ENCODE data around the gene METTL2A.
"Not testable (repeated sequence)": the region's sequence is repeated elsewhere in the genome, so short reads cannot be mapped to it uniquely, and the experiment has no call there.

Gene METTL2A

DNA sequence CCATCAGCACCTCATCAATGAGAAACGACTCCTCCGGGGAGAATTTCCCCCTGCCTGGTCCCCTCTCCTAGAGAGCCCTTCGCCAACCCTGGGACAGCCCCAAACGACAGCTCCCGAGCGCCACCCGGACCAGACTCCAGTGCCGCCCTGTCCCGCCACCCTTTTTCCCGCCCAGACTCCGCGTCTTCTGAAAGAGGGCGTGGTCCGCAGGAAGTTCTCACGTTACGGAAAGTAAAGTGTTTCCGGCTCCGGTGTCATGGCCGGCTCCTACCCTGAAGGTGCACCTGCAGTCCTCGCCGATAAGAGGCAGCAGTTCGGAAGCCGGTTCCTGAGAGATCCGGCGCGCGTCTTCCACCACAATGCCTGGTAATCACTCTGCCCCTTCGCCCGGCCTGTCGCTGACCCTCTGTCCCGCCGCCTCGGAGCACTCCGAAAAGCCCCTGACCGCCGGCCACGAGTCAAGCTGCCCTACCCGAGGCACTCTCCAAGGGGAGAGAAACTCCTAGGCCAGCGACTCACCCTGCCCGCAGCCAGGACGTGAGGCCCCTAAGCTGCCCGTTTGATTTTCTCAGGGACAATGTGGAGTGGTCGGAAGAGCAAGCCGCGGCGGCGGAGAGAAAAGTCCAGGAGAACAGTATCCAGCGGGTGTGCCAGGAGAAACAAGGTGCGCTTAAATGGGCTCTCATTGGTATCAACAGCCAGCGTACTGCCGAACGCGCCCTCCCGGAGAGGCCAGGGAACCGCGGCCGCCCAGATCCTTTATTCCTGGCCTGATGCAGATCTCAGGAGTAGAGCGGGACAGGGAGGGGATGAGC is at the start of gene METTL2A:
Gene METTL2A, plus strand, starts transcription at position 251 of the 815 bp plus-strand sequence. Its CDS starts 6 bp downstream, at position 257.
- peak; percentile 95 to 96 for DNase-seq

- no peak for DNase-seq
Measured at GRCh38 chr17:62380253-62380652, 43.4 kb upstream of the METTL2A start, which contains the start of gene EFCAB3. Gene EFCAB3 (plus strand): TSS chr17:62380553. CDS start chr17:62382980, 2,427 bp downstream.

DNA sequence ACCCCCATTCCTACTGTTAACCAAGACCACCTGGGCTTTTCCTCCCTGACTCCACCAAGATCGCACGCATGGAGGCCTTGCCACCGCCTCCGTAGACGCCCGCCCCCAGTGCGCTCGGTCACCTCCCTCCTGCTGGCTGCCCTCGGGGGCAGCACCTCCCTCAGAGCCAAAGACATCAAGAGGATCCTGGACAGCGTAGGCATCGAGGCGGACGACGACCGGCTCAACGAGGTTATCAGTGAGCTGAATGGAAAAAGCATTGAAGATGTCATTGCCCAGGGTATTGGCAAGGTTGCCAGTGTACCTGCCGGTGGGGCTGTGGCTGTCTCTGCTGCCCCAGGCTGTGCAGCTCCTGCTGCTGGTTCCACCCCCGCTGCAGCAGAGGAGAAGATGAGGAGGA is 42.1 kb upstream of the METTL2A start:
- DNase-seq = no peak

GRCh38 chr17:62388856-62389255 is 34.8 kb upstream of the METTL2A start:
- DNase-seq = no peak

GRCh38 chr17:62392908-62393307 is 30.8 kb upstream of the METTL2A start:
- DNase-seq = no peak

- no peak for DNase-seq
Measured at GRCh38 chr17:62398891-62399290, 24.8 kb upstream of the METTL2A start.

GRCh38 chr17:62405451-62405850 is 18.2 kb upstream of the METTL2A start:
- no peak for DNase-seq

DNA sequence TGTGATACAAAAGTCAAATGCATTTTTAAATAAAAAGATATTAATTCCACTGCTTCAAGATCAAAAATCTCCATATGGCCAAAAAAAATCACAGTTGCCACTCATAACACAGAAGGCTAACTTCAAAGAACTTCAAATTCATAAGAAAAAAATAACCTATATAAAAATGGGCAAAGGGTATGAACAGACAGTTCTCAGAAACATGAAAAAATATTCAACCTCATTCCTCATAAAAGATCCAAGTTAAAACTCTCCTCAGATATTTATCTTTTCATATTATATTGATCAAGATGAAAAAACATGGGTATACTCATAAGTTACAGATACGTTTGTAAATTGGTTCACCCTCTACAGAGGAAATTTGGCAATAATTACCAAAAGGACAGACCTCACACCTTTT is 10.6 kb upstream of the METTL2A start:
- not testable (repeated sequence) for DNase-seq

- not testable (repeated sequence) for DNase-seq
Measured at GRCh38 chr17:62426214-62426613, 2.5 kb downstream of the METTL2A start.

- DNase-seq = not testable (repeated sequence)
Measured at GRCh38 chr17:62435251-62435650, 11.6 kb downstream of the METTL2A start.

DNA sequence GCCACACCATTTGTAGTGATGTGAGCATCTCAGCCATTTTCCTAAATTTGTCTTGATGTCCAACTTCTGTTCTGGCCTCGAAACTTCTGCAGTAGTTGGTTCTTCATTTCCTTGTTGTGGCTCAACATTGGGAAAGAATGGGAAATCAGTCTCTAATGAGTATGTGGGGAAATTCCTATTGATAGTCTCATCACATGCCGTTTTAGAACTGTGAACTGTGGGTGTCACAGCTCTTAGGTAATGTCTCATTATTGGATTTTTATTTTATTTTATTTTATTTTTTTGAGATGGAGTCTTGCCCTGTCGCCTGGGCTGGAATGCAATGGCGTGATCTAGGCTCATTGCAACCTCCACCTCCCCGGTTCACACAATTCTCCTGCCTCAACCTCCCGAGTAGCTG is 17.5 kb downstream of the METTL2A start:
- not testable (repeated sequence) for DNase-seq

DNA sequence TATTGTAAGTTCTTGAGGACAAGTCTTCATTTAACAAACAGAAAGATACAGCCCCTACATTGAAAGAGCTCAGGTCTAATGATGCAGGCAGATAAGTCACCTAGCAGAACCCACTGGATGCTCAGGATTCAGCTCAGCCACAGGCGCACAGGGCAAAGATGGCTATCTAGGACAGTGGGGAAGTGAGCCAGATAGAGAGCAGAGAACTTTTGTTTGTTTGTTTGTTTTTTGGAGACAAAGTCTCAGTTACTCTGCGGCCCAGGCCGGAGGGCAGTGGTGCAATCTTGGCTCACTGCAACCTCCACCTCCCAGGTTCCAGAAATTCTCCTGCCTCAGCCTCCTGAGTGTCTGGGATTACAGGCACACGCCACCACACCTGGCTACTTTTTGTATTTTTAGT is 20.4 kb downstream of the METTL2A start:
- DNase-seq = no peak

DNA sequence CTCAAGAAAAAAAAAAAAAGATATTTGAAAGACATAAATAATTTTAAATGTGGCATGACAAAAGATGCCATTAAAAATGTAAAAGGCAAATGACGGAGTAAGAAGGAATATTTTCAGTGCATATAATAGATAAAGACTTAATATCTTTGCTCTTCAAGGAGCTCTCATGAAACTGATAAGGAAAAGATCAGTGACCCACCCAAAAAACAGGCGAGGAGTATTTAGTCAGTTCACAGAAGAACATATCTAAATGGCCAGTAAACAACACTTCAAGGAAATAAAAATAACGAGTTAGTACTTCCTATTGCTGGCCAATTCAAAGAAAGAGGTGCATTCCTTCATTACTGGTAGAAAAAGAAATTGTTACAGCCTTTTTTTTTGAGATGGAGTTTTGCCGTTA is 22.1 kb downstream of the METTL2A start:
- not testable (repeated sequence) for DNase-seq

- not testable (repeated sequence) for DNase-seq
Measured at GRCh38 chr17:62452195-62452594, 28.5 kb downstream of the METTL2A start.

DNA sequence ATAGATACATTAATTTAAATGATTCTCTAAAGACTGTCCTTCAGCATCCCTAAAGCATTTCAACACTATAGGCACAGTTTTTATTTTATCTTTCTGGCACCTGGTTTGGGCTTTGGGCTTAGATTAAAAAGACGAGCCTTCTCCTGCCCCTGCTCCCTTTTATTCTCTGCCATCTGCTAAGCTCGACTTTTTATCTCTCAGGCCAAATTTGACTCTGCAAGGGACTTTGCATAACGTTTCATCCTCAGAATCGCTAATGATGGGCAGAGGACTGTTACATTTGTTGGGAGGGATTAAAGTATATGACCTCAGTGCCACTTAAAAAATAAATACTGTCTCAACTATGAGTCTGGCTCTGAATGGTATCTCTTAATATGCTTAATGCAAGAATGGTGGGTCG is 29.3 kb downstream of the METTL2A start:
- DNase-seq = not testable (repeated sequence)

- not testable (repeated sequence) for DNase-seq
Measured at GRCh38 chr17:62453656-62454055, 30.0 kb downstream of the METTL2A start.

- not testable (repeated sequence) for DNase-seq
Measured at GRCh38 chr17:62454111-62454510, 30.4 kb downstream of the METTL2A start.

GRCh38 chr17:62456016-62456415 is 32.3 kb downstream of the METTL2A start:
- DNase-seq = no peak

DNA sequence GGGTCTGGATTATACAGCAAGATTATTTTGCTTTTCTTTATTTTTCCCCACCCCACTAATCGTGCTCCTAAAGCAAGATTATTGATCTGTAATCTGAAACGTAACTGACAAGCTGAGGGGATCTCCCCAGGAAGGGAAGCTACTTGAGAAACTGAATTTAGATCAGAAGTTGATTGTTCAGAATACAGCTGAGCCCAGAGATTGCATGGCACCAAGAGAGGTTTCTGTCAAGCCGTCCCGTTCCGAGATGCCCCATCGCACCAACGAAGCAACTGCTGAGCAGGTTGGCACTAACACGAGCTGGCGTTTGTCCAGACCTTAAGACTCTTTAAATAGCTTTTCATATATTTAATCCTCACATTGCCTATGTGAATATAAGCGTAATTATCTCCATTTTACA is 34.8 kb downstream of the METTL2A start:
- DNase-seq = peak; percentile 13 to 23

DNA sequence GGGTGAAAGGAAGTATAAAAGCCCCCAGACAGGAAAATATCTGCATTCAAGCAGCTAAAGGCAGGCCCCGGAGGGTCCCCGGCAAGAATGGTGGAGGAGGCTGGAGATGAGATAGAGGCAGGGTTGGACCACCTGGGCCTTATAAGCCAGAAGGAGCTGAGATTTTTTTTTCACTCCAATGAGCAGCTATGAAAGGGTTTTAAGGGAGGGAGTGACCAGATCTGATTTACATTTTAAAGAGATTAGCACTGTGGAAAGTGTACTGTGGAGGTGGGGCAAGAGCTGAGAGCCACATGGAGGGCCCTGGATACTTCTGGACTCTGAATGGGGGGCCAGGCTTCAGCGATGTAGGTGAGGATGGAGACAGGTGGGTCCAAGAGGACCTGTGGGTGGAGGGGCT is 40.7 kb downstream of the METTL2A start:
- peak; percentile 29 to 56 for DNase-seq

- DNase-seq = not testable (repeated sequence)
Measured at GRCh38 chr17:62465271-62465670, 41.6 kb downstream of the METTL2A start.

- DNase-seq = peak; percentile 87 to 95
Measured at GRCh38 chr17:62470666-62471379, 47.1 kb downstream of the METTL2A start.

DNA sequence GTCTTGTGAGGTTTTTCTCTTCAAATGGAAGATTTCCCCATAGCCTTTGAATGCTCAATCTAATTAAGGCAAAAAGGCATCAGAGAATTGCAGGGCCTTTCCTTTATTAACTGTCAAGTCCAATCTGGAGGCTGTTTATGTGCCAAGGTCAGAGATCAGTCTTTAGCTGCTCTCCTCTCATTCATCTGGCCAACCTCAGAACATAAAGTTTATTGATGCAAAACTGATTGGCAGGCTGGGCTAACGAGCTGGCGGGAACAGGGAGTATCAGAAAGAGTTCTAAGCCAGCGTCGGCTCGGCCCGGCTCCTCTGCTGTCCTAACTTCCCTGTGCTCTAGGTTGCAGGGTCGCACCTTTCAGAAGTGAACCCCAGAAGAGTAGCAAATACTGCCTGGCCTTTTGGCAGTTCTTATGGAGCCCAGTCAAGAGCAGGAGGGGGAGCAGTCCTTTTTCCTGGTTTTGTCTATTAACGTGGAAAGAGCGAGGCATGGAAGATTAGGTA is 47.7 kb downstream of the METTL2A start:
- not testable (repeated sequence) for DNase-seq
